Upper lobe of left lung (tissue), 6 donors: ENCODE results near the gene MUC15. TPM values are rescaled to one million over a fixed set of nuclear protein-coding genes. Genes with fewer than 3 reads are reported as not detected.

ENCODE experiments used
- ATAC-seq, 2 donors: fragments of 200-7000 bp; cut with Tn5 transposase; one replicate each; pipeline ENCODE4 v1.9.1; 2022; ENCODE audit warnings: mild to moderate bottlenecking in 2 of 2, moderate library complexity in 2 of 2; ENCODE audit not compliant: low FRiP score in 2 of 2
- DNase-seq, 2 donors: peaks; one replicate each; pipeline ENCODE4 v3.0.0-alpha.2; 2019 to 2020
- H3K27ac ChIP-seq, 4 donors: fragments of 200-600 bp; sonication (generic); one replicate each; pipeline ENCODE4 v1.5.1; 2016 to 2019
- H3K27me3 ChIP-seq, 4 donors: fragments of 200-600 bp; sonication (generic); one replicate each; pipeline ENCODE4 v1.5.1; 2017 to 2019
- H3K36me3 ChIP-seq, 4 donors: fragments of 200-600 bp; sonication (generic); one replicate each; pipeline ENCODE4 v1.5.1; 2016 to 2019
- H3K4me1 ChIP-seq, 4 donors: fragments of 200-600 bp; sonication (generic); one replicate each; pipeline ENCODE4 v1.5.1; 2018 to 2019
- H3K4me3 ChIP-seq, 4 donors: fragments of 200-600 bp; sonication (generic); one replicate each; pipeline ENCODE4 v1.5.1; 2017 to 2019; ENCODE audit warnings: mild to moderate bottlenecking in 2 of 4, moderate library complexity in 1 of 4
- H3K9me3 ChIP-seq, 4 donors: fragments of 200-600 bp; sonication (generic); one replicate each; pipeline ENCODE4 v1.5.1; 2018 to 2019
- EP300 ChIP-seq, 4 donors: sonication (generic); formaldehyde crosslinking; IDR thresholded peaks; one replicate each; pipeline ENCODE4 v1.5.1; 2017; ENCODE audit warnings: antibody characterized with exemption in 4 of 4, control low read depth in 2 of 4
- POLR2A ChIP-seq, 4 donors: fragments of 450-650 bp; IDR thresholded peaks; one replicate each; pipeline ENCODE4 v1.5.1; 2016 to 2017; ENCODE audit warnings: antibody characterized with exemption in 4 of 4, mild to moderate bottlenecking in 2 of 4
- POLR2AphosphoS5 ChIP-seq, 2 donors: sonication (generic); formaldehyde crosslinking; IDR thresholded peaks; one replicate each; pipeline ENCODE4 v1.5.1; 2017; ENCODE audit warnings: antibody characterized with exemption in 2 of 2
- WGBS, 2 donors: methylation state at CpG; one replicate each; pipeline ENCODE4 v1.1.5; 2017 to 2018; 5-methylcytosine and 5-hydroxymethylcytosine counted together
- total RNA-seq, 6 donors: library from RNA; depleted of rRNA in 4 of 6; stranded (reverse); fragments of >200 nt in 4 of 6; gene quantifications; one replicate each; pipeline versions ENCODE4 v1.1.0 to v1.2.1, GENCODE V29; 2016 to 2021
- TF ChIP-seq, protein P1 (sequence below), 6 experiments: fragments of 450-650 bp in 4 of 6; fragments of 200-600 bp in 2 of 6; sonication (generic) in 2 of 6; IDR thresholded peaks; one replicate each; pipeline ENCODE4 v1.5.1; 2016 to 2019; ENCODE audit warnings: antibody characterized with exemption in 6 of 6
- donor health status: DM: no; HTN: no; CAD: no; lungs with moderate emphysema.
- donor health status: DM: no; HTN: yes; CAD: no; lungs with severe emphysema.

MUC15 gene
- total RNA-seq, 6 donors from 2014 or later: 3.9 to 64.3 (median 13.3) TPM

DNA sequence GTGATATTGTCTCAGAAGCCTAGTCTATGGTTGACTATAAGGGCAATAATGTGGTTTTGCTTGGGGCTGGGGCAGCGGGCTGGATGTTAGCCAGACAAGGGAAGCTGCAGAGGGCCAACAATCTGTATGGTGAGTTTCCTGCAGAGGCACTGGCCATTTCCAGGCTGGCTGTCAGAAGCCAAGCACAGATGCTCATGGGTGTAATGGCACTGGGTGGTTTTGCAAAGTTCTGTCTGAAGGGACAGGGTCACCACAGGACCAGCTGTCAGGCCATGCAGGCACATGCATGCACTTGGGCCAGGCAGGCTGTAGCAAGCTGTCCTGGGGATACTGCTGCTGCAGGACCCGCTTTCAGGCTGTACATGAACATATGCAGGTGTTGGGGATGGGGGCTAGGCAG is 41.7 kb upstream of the MUC15 start:
- DNase-seq (no peak), ATAC-seq (no peak)
- no peaks in the 10 kb centered on the region for H3K36me3 ChIP-seq
- TF ChIP-seq EP300 (IDR thresholded peaks at IDR 0.05): no peak
- TF ChIP-seq, protein P1, sequence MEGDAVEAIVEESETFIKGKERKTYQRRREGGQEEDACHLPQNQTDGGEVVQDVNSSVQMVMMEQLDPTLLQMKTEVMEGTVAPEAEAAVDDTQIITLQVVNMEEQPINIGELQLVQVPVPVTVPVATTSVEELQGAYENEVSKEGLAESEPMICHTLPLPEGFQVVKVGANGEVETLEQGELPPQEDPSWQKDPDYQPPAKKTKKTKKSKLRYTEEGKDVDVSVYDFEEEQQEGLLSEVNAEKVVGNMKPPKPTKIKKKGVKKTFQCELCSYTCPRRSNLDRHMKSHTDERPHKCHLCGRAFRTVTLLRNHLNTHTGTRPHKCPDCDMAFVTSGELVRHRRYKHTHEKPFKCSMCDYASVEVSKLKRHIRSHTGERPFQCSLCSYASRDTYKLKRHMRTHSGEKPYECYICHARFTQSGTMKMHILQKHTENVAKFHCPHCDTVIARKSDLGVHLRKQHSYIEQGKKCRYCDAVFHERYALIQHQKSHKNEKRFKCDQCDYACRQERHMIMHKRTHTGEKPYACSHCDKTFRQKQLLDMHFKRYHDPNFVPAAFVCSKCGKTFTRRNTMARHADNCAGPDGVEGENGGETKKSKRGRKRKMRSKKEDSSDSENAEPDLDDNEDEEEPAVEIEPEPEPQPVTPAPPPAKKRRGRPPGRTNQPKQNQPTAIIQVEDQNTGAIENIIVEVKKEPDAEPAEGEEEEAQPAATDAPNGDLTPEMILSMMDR (IDR thresholded peaks at IDR 0.05): no peak
- no peak for TF ChIP-seq POLR2AphosphoS5 (IDR thresholded peaks at IDR 0.05)
- H3K27me3 ChIP-seq: no peaks in the 10 kb centered on the region
- H3K9me3 ChIP-seq: peaks cover 0 to 7% (median 3%) of the 10 kb centered on the region in 4 donors
- H3K4me1 ChIP-seq: no peaks in the 10 kb centered on the region
- 68 to 90% methylated on average over 2 of the region's 2 CpGs for WGBS, 2 donors
- H3K27ac ChIP-seq: no peak overlapping the region
- no peak overlapping the region for H3K4me3 ChIP-seq

DNA sequence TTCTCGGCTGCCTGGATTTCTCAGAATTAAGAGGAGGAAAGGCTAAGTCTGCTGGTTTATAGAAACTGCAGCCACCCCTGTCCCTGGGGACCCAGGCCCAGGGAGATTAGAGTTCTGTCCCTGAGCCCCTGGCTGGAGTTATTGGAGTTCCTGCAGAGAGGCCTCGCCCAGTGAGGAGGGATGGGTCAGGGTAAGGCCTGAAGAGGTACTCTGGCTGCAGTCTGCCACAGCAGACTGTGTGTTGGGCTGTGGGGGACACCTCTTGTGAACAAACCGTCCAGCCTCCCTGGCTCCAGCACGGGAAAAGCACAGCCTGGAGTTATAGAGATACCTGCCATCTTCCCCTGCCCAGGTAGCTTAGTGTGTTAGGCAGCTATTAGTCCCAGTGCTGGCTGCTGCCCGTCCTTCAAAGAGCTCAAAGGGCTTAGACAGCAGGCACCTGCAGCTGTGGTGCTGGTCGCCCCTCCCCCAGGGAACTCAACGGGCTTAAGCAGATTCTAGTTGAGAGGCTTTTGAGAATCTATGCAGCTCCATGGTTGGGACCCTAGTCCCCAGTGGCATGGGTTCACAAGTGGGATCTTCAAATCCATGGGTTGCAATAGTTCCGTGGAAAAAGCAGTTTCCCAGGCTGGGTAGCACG is 36.6 kb upstream of the MUC15 start:
- Histone ChIP-seq H3K4me3 (no peak overlapping the region), H3K36me3 (no peaks in the 10 kb centered on the region), H3K4me1 (no peaks in the 10 kb centered on the region), H3K27ac (no peak overlapping the region), H3K9me3 (peaks cover 0 to 7% (median 1%) of the 10 kb centered on the region in 4 donors), H3K27me3 (no peaks in the 10 kb centered on the region)
- no peak for DNase-seq
- no peak for ATAC-seq
- WGBS, 2 donors: 76 to 82% methylated on average over 4 to 9 of the region's 9 CpGs
- TF ChIP-seq POLR2AphosphoS5 (IDR thresholded peaks at IDR 0.05): no peak
- TF ChIP-seq, protein P1 (IDR thresholded peaks at IDR 0.05): no peak
- TF ChIP-seq EP300 (IDR thresholded peaks at IDR 0.05): no peak
- no peak for TF ChIP-seq POLR2A (IDR thresholded peaks at IDR 0.05)

DNA sequence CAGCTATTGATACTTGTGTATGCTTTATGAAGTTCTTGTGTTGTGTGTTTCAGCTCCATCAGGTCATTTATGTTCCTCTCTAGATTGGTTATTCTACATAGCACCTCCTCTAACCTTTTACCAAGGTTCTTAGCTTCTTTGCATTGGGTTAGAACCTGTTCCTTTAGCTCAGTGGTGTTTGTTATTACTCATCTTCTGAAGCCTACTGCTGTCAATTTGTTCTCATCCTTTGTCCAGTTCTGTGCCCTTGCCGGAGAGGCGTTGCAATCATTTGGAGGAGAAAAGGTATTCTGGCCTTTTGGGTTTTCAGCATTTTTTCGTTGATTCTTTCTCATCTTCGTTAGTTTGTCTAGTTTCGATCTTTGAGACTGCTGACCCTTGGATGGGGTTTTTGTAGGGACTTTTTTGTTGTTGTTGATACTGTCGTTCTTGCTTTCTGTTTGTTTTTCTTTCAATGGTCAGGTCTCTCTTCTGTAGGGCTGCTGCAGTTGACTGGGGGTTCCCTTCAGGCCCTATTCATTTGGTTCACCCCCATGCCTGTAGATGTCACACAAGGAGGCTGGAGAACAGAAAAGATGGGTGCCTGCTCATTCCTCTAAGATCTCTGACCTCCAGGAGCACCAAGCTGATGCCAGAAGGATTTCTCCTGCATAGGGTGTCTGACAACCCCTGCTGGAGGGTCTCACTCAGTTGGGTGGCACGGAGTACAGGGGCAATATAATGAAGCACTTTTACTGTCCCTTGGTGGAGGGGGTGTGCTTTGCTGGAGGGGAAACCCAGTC is 35.9 kb upstream of the MUC15 start:
- TF ChIP-seq, protein P1 (IDR thresholded peaks at IDR 0.05): no peak
- Histone ChIP-seq H3K4me3 (no peak overlapping the region), H3K36me3 (no peaks in the 10 kb centered on the region), H3K27me3 (no peaks in the 10 kb centered on the region), H3K9me3 (peaks cover 0 to 5% (median 0%) of the 10 kb centered on the region in 4 donors), H3K4me1 (no peaks in the 10 kb centered on the region), H3K27ac (no peak overlapping the region)
- ATAC-seq (no peak), DNase-seq (no peak)
- WGBS, 2 donors: 92 to 94% methylated on average over 7 of the region's 7 CpGs

- Histone ChIP-seq H3K4me1 (no peaks in the 10 kb centered on the region), H3K9me3 (no peaks in the 10 kb centered on the region), H3K4me3 (no peak overlapping the region), H3K27me3 (no peaks in the 10 kb centered on the region), H3K36me3 (no peaks in the 10 kb centered on the region), H3K27ac (no peak overlapping the region)
- TF ChIP-seq EP300 (IDR thresholded peaks at IDR 0.05) (no peak), POLR2A (IDR thresholded peaks at IDR 0.05) (no peak), POLR2AphosphoS5 (IDR thresholded peaks at IDR 0.05) (no peak)
- TF ChIP-seq, protein P1 (IDR thresholded peaks at IDR 0.05): no peak
- ATAC-seq: no peak
- no peak for DNase-seq
- 70 to 88% methylated on average over 3 to 4 of the region's 4 CpGs for WGBS, 2 donors
These were observed 27.9 kb upstream of the MUC15 start for GRCh38 chr11:26599876-26600434.
